ENCODE measurements around the gene STH.
"Not testable (repeated sequence)": the region's sequence is repeated elsewhere in the genome, so short reads cannot be mapped to it uniquely, and the experiment has no call there.

Gene STH

DNA sequence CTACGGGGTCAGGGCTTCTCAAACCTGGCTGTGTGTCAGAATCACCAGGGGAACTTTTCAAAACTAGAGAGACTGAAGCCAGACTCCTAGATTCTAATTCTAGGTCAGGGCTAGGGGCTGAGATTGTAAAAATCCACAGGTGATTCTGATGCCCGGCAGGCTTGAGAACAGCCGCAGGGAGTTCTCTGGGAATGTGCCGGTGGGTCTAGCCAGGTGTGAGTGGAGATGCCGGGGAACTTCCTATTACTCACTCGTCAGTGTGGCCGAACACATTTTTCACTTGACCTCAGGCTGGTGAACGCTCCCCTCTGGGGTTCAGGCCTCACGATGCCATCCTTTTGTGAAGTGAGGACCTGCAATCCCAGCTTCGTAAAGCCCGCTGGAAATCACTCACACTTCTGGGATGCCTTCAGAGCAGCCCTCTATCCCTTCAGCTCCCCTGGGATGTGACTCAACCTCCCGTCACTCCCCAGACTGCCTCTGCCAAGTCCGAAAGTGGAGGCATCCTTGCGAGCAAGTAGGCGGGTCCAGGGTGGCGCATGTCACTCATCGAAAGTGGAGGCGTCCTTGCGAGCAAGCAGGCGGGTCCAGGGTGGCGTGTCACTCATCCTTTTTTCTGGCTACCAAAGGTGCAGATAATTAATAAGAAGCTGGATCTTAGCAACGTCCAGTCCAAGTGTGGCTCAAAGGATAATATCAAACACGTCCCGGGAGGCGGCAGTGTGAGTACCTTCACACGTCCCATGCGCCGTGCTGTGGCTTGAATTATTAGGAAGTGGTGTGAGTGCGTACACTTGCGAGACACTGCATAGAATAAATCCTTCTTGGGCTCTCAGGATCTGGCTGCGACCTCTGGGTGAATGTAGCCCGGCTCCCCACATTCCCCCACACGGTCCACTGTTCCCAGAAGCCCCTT, 10.9 kb downstream of the STH start:
- DNase-seq, result no peak

DNA sequence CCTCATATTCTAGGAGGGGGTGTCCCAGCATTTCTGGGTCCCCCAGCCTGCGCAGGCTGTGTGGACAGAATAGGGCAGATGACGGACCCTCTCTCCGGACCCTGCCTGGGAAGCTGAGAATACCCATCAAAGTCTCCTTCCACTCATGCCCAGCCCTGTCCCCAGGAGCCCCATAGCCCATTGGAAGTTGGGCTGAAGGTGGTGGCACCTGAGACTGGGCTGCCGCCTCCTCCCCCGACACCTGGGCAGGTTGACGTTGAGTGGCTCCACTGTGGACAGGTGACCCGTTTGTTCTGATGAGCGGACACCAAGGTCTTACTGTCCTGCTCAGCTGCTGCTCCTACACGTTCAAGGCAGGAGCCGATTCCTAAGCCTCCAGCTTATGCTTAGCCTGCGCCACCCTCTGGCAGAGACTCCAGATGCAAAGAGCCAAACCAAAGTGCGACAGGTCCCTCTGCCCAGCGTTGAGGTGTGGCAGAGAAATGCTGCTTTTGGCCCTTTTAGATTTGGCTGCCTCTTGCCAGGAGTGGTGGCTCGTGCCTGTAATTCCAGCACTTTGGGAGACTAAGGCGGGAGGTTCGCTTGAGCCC, 11.6 kb downstream of the STH start:
- DNase-seq, result no peak

DNA sequence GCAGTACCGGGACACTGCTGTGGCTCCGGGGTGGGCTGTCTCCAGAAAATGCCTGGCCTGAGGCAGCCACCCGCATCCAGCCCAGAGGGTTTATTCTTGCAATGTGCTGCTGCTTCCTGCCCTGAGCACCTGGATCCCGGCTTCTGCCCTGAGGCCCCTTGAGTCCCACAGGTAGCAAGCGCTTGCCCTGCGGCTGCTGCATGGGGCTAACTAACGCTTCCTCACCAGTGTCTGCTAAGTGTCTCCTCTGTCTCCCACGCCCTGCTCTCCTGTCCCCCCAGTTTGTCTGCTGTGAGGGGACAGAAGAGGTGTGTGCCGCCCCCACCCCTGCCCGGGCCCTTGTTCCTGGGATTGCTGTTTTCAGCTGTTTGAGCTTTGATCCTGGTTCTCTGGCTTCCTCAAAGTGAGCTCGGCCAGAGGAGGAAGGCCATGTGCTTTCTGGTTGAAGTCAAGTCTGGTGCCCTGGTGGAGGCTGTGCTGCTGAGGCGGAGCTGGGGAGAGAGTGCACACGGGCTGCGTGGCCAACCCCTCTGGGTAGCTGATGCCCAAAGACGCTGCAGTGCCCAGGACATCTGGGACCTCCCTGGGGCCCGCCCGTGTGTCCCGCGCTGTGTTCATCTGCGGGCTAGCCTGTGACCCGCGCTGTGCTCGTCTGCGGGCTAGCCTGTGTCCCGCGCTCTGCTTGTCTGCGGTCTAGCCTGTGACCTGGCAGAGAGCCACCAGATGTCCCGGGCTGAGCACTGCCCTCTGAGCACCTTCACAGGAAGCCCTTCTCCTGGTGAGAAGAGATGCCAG, 12.9 kb downstream of the STH start:
- DNase-seq, result no peak

DNA sequence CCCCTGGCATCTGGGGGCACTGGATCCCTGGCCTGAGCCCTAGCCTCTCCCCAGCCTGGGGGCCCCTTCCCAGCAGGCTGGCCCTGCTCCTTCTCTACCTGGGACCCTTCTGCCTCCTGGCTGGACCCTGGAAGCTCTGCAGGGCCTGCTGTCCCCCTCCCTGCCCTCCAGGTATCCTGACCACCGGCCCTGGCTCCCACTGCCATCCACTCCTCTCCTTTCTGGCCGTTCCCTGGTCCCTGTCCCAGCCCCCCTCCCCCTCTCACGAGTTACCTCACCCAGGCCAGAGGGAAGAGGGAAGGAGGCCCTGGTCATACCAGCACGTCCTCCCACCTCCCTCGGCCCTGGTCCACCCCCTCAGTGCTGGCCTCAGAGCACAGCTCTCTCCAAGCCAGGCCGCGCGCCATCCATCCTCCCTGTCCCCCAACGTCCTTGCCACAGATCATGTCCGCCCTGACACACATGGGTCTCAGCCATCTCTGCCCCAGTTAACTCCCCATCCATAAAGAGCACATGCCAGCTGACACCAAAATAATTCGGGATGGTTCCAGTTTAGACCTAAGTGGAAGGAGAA, 13.5 kb downstream of the STH start:
- DNase-seq, result no peak

DNA sequence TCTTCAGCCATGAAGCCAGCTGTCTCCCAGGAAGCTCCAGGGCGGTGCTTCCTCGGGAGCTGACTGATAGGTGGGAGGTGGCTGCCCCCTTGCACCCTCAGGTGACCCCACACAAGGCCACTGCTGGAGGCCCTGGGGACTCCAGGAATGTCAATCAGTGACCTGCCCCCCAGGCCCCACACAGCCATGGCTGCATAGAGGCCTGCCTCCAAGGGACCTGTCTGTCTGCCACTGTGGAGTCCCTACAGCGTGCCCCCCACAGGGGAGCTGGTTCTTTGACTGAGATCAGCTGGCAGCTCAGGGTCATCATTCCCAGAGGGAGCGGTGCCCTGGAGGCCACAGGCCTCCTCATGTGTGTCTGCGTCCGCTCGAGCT, 14.1 kb downstream of the STH start:
- no peak for DNase-seq

DNA sequence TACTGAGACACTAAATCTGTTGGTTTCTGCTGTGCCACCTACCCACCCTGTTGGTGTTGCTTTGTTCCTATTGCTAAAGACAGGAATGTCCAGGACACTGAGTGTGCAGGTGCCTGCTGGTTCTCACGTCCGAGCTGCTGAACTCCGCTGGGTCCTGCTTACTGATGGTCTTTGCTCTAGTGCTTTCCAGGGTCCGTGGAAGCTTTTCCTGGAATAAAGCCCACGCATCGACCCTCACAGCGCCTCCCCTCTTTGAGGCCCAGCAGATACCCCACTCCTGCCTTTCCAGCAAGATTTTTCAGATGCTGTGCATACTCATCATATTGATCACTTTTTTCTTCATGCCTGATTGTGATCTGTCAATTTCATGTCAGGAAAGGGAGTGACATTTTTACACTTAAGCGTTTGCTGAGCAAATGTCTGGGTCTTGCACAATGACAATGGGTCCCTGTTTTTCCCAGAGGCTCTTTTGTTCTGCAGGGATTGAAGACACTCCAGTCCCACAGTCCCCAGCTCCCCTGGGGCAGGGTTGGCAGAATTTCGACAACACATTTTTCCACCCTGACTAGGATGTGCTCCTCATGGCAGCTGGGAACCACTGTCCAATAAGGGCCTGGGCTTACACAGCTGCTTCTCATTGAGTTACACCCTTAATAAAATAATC, 14.6 kb downstream of the STH start:
- DNase-seq, result peak; percentile 60

DNA sequence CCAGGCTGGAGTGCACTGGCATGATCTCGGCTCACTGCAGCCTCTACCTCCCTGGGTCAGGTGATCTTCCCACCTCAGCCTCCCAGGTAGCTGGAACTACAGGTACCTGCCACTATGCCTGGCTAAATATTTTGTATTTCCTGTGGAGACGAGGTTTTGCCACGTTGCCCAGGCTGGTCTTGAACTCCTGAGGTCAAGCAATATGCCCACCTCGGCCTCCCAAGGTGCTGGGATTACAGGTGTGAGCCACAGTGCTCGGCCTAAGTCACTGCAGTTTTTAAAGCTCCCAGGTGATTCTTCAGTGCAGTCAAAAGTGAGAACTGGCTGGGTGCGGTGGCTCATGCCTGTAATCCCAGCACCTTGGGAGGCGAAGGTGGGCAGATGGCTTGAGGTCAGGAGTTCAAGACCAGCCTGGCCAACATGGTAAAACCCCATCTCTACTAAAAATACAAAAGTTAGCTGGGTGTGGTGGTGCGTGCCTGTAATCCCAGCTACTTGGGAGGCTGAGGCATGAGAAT, 20.4 kb downstream of the STH start:
- DNase-seq, result not testable (repeated sequence)

DNA sequence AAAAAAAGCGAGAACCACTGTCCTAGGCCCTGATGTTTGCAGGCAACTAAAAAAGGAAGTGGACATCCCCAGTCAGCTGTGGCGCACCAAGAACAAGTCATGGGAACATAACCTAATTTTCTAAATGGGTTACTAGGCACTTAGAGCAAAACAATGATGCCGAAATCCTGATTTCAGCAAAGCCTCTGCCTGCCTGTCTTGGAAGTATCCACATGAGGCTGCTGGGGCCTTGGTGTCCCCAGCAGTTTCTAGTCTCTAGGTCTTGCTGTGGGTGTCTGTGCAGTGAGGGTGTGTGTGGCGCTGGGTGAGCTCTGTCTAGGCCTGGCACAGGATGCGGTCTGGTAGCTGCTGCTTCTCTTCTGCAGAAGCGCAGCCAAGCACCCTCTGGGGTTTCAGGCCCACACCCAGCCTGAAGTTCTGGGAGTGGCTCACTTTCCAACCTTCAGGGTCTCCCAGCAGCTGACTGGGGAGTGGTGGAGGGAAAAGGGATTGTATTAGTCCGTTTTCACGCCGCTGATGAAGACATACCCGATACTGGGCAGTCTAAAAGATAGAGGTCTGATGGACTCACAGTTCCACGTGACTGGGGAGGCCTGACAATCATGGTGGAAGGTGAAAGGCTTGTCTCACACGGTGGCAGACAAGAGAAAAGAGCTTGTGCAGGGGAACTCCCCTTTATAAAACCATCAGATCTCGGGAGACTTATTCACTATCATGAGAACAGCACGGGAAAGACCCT, 21.1 kb downstream of the STH start:
- no peak for DNase-seq

DNA sequence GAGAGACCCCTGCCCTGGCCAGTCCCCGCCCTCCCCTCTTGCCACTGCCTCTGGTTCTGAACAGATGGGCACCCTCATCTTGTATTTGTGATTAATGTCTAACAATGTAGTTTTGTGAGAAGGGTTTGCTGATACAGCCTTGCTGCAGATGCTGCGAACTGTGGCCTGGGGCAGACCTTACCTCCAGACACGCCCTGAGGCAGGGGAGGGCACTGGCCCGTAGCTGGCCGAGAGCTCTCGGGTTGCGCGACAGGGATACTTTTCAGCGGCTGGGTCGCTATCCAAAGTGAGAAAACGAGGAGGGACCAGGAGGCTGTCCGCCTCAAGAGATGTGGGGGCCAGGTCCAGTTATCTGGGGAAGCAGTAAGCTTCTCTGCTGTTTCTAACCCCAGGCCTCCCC, 21.9 kb downstream of the STH start:
- DNase-seq, result no peak

DNA sequence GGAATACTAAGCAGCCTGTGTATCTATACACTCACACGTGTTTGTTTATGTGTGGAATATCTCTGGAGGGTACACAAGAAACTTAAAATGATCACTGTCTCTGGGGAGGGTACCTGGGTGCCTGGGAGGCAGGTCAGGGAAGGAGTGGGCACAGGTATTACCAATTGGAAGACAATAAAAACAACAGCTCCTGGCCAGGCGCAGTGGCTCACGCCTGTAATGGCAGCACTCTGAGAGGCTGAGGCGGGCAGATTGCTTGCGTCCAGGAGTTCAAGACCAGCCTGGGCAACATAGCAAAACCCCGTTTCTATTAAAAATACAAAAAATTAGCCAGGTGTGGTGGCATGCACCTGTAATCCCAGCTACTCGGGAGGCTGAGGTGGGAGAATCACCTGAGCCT, 24.3 kb downstream of the STH start:
- not testable (repeated sequence) for DNase-seq

DNA sequence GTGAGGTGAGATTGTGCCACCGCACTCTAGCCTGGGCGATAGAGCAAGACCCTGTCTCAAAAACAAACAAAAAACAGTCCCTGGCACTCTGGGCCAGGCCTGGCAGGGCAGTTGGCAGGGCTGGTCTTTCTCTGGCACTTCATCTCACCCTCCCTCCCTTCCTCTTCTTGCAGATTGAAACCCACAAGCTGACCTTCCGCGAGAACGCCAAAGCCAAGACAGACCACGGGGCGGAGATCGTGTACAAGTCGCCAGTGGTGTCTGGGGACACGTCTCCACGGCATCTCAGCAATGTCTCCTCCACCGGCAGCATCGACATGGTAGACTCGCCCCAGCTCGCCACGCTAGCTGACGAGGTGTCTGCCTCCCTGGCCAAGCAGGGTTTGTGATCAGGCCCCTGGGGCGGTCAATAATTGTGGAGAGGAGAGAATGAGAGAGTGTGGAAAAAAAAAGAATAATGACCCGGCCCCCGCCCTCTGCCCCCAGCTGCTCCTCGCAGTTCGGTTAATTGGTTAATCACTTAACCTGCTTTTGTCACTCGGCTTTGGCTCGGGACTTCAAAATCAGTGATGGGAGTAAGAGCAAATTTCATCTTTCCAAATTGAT, 24.8 kb downstream of the STH start:
- no peak for DNase-seq

DNA sequence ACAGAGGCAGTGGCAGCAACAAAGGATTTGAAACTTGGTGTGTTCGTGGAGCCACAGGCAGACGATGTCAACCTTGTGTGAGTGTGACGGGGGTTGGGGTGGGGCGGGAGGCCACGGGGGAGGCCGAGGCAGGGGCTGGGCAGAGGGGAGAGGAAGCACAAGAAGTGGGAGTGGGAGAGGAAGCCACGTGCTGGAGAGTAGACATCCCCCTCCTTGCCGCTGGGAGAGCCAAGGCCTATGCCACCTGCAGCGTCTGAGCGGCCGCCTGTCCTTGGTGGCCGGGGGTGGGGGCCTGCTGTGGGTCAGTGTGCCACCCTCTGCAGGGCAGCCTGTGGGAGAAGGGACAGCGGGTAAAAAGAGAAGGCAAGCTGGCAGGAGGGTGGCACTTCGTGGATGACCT, 25.5 kb downstream of the STH start:
- no peak for DNase-seq

DNA sequence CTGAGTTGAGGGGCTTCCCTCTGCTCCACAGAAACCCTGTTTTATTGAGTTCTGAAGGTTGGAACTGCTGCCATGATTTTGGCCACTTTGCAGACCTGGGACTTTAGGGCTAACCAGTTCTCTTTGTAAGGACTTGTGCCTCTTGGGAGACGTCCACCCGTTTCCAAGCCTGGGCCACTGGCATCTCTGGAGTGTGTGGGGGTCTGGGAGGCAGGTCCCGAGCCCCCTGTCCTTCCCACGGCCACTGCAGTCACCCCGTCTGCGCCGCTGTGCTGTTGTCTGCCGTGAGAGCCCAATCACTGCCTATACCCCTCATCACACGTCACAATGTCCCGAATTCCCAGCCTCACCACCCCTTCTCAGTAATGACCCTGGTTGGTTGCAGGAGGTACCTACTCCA, 26.0 kb downstream of the STH start:
- no peak for DNase-seq

DNA sequence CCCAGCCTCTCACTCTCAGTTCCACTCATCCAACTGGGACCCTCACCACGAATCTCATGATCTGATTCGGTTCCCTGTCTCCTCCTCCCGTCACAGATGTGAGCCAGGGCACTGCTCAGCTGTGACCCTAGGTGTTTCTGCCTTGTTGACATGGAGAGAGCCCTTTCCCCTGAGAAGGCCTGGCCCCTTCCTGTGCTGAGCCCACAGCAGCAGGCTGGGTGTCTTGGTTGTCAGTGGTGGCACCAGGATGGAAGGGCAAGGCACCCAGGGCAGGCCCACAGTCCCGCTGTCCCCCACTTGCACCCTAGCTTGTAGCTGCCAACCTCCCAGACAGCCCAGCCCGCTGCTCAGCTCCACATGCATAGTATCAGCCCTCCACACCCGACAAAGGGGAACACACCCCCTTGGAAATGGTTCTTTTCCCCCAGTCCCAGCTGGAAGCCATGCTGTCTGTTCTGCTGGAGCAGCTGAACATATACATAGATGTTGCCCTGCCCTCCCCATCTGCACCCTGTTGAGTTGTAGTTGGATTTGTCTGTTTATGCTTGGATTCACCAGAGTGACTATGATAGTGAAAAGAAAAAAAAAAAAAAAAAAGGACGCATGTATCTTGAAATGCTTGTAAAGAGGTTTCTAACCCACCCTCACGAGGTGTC, 26.6 kb downstream of the STH start:
- DNase-seq, result no peak

DNA sequence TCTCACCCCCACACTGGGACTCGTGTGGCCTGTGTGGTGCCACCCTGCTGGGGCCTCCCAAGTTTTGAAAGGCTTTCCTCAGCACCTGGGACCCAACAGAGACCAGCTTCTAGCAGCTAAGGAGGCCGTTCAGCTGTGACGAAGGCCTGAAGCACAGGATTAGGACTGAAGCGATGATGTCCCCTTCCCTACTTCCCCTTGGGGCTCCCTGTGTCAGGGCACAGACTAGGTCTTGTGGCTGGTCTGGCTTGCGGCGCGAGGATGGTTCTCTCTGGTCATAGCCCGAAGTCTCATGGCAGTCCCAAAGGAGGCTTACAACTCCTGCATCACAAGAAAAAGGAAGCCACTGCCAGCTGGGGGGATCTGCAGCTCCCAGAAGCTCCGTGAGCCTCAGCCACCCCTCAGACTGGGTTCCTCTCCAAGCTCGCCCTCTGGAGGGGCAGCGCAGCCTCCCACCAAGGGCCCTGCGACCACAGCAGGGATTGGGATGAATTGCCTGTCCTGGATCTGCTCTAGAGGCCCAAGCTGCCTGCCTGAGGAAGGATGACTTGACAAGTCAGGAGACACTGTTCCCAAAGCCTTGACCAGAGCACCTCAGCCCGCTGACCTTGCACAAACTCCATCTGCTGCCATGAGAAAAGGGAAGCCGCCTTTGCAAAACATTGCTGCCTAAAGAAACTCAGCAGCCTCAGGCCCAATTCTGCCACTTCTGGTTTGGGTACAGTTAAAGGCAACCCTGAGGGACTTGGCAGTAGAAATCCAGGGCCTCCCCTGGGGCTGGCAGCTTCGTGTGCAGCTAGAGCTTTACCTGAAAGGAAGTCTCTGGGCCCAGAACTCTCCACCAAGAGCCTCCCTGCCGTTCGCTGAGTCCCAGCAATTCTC, 27.4 kb downstream of the STH start:
- DNase-seq, result no peak

DNA sequence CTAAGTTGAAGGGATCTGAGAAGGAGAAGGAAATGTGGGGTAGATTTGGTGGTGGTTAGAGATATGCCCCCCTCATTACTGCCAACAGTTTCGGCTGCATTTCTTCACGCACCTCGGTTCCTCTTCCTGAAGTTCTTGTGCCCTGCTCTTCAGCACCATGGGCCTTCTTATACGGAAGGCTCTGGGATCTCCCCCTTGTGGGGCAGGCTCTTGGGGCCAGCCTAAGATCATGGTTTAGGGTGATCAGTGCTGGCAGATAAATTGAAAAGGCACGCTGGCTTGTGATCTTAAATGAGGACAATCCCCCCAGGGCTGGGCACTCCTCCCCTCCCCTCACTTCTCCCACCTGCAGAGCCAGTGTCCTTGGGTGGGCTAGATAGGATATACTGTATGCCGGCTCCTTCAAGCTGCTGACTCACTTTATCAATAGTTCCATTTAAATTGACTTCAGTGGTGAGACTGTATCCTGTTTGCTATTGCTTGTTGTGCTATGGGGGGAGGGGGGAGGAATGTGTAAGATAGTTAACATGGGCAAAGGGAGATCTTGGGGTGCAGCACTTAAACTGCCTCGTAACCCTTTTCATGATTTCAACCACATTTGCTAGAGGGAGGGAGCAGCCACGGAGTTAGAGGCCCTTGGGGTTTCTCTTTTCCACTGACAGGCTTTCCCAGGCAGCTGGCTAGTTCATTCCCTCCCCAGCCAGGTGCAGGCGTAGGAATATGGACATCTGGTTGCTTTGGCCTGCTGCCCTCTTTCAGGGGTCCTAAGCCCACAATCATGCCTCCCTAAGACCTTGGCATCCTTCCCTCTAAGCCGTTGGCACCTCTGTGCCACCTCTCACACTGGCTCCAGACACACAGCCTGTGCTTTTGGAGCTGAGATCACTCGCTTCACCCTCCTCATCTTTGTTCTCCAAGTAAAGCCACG, 28.3 kb downstream of the STH start:
- DNase-seq, result no peak

DNA sequence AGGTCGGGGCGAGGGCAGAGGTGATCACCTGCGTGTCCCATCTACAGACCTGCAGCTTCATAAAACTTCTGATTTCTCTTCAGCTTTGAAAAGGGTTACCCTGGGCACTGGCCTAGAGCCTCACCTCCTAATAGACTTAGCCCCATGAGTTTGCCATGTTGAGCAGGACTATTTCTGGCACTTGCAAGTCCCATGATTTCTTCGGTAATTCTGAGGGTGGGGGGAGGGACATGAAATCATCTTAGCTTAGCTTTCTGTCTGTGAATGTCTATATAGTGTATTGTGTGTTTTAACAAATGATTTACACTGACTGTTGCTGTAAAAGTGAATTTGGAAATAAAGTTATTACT, 28.9 kb downstream of the STH start:
- no peak for DNase-seq

DNA sequence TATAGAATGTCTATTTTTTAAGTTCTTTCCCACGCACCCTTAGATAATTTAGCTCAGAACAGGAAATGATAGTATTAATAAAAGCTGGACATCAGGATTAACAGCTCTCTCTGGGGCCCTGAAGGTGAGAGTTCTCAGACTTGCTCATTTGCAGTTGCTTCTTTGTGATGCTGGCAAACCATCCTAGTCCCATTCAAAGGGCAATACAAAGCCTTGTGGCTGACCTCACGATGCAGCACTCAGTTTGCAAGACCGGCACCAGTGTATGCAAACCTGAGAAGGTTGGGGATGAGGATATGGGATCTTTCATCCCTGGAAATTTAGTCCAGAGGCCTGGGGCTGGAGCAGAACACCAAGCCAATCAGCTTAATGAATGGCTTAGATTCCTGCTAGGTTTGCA, 29.3 kb downstream of the STH start:
- DNase-seq, result no peak
